GM12874 (cell line): ENCODE results near the gene SIRT3.

Experiments
- CTCF ChIP-seq: IDR thresholded peaks from 2 replicates; pipeline ENCODE4 v1.5.1; 2011; ENCODE audit warnings: low read depth, mild to moderate bottlenecking, control low read depth, low read length, moderate library complexity; ENCODE audit not compliant: insufficient read depth

Gene SIRT3

GRCh38 chr11:232783-233565 lies 3.2 kb downstream of the SIRT3 start:
- TF ChIP-seq CTCF: no peak

- no peak for TF ChIP-seq CTCF
Observed at GRCh38 chr11:230431-230830, 5.7 kb downstream of the SIRT3 start.

- TF ChIP-seq CTCF: no peak
Observed at GRCh38 chr11:227824-228379, 8.2 kb downstream of the SIRT3 start.

GRCh38 chr11:225734-226453 lies 10.2 kb downstream of the SIRT3 start:
- TF ChIP-seq CTCF: no peak

- TF ChIP-seq CTCF: no peak
Observed at GRCh38 chr11:224424-224823, 11.7 kb downstream of the SIRT3 start.

- no peak for TF ChIP-seq CTCF
Observed at GRCh38 chr11:223884-224283, 12.3 kb downstream of the SIRT3 start.

- TF ChIP-seq CTCF: no peak
Observed at GRCh38 chr11:223026-223789, 12.9 kb downstream of the SIRT3 start.
